ENCODE data around the gene MAMDC2.

MAMDC2 gene

DNA sequence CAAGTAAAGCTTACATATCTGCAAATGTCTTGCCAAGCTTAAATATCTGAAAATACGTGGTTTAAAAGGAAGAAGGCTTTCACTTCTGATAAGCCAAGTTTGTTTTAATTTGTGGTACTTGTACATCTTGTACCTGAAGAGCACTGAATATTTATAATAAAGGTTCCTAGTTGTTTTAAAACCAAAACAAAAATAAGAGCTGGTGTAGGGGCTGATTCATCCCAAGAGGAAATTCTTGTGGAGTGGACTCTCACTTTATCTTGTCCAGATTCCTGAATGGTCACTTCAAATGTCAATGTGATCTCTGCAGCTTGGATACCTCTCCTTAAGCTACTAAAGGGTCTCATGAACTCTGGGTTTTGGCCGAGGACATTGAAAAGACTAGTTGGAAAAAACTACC, 29.5 kb downstream of the MAMDC2 start:
- no peak for DNase-seq (ENCODE audit: low read depth, low spot score)
- TF ChIP-seq, protein P1, sequence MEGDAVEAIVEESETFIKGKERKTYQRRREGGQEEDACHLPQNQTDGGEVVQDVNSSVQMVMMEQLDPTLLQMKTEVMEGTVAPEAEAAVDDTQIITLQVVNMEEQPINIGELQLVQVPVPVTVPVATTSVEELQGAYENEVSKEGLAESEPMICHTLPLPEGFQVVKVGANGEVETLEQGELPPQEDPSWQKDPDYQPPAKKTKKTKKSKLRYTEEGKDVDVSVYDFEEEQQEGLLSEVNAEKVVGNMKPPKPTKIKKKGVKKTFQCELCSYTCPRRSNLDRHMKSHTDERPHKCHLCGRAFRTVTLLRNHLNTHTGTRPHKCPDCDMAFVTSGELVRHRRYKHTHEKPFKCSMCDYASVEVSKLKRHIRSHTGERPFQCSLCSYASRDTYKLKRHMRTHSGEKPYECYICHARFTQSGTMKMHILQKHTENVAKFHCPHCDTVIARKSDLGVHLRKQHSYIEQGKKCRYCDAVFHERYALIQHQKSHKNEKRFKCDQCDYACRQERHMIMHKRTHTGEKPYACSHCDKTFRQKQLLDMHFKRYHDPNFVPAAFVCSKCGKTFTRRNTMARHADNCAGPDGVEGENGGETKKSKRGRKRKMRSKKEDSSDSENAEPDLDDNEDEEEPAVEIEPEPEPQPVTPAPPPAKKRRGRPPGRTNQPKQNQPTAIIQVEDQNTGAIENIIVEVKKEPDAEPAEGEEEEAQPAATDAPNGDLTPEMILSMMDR (IDR thresholded peaks at IDR 0.05; ENCODE audit: insufficient read depth, low read length, missing control alignments), result no peak
- ChIA-PET CTCF (interaction anchor here (0.9 to 1.5 kb wide), 6 partner anchors 9 to 40 kb away, joined by 3 to 6 read pairs (median 4); no protein-coding TSS in a partner anchor), POLR2A (no interaction called here)
- no peak overlapping the region for H3K4me3 ChIP-seq (ENCODE audit: low read depth, low read length)

DNA sequence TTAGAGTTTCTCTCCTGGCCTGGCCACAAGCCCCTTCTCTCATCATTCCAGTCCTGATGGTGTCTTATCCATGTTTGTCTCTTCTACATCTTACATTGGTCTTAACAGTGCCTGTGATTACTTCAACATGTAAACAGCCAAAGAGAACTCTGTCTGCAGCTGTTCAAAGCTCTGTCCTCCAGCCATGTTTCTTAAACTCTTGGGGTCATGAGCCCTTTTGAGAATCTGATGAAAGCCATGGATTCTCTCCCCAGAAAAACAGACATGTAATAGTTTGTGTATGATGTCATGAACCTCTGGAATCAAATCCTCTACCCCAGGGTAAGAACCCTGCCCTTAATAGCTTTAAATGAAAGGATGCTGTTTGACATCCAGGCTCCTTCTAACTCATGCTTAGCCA, 30.1 kb downstream of the MAMDC2 start:
- CTCF ChIA-PET, result interaction anchor here (0.9 to 1.4 kb wide), 6 partner anchors 8 to 38 kb away, joined by 3 to 4 read pairs (median 3); no protein-coding TSS in a partner anchor
- POLR2A ChIA-PET, result interaction anchor here (0.5 kb wide), 1 partner anchor 890 kb away, joined by 5 read pairs; no protein-coding TSS in a partner anchor
- no peak for DNase-seq (ENCODE audit: low read depth, low spot score)
- TF ChIP-seq, protein P1 (IDR thresholded peaks at IDR 0.05; ENCODE audit: insufficient read depth, low read length, missing control alignments), result no peak
- H3K4me3 ChIP-seq (ENCODE audit: low read depth, low read length), result no peak overlapping the region

DNA sequence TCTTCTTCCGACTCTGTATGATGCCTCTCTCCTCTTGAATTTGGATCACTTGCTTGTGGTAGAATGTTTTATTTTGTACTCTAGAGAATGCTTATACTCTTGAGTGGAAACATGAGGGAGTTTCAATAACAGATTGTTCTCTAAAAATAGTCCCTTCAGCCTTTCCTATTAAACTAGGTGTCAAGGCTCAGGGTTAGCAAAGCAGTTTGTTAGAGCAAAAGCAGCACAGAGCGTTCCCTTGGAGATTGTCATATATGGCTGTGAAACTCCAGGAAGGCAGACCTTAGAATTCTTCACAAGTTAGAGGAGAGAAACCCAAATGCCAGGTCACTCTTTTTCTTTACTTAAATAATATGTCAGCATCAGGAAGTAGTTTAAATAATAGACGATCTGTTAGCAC, 33.0 kb downstream of the MAMDC2 start:
- TF ChIP-seq, protein P1 (IDR thresholded peaks at IDR 0.05; ENCODE audit: insufficient read depth, low read length, missing control alignments), result no peak
- DNase-seq (ENCODE audit: low read depth, low spot score), result no peak
- POLR2A ChIA-PET, result no interaction called here
- H3K4me3 ChIP-seq (ENCODE audit: low read depth, low read length), result no peak overlapping the region
- CTCF ChIA-PET, result no interaction called here

DNA sequence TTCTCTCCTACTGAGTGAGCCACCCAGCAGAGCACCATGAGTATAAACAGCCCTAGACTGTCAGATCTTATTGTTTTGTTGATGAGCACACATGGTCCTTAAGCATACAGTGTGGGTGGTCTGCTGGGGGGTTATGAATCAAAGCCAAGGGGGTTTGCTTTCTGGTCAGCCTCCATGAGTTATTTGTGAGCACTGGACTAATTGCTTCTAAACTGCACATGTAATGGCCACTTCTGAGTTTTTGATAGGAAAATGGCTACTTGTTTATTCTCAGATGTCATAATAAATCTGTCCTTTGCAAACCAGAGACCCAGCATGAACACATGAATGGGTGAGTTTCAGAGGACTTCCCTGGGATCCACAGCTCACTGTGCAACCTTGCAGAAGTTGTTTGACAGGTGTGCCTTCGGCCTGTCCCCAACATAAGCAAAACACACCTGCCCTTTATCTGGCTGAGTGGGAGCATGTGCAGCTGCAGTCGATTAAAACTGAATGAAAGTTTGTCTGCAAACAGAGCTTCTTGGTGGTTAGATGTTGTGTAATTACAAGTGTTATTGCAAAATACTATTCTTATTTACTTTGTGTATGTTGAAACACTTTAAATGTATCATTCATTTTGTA, 35.9 kb downstream of the MAMDC2 start:
- CTCF ChIA-PET, result interaction anchor here (1.1 to 10.6 kb wide), 2 partner anchors 14 to 32 kb away, joined by 4 to 79 read pairs; no protein-coding TSS in a partner anchor
- no peak overlapping the region for H3K4me3 ChIP-seq (ENCODE audit: low read depth, low read length)
- no peak for DNase-seq (ENCODE audit: low read depth, low spot score)
- POLR2A ChIA-PET, result no interaction called here
- TF ChIP-seq, protein P1 (IDR thresholded peaks at IDR 0.05; ENCODE audit: insufficient read depth, low read length, missing control alignments), result no peak

DNA sequence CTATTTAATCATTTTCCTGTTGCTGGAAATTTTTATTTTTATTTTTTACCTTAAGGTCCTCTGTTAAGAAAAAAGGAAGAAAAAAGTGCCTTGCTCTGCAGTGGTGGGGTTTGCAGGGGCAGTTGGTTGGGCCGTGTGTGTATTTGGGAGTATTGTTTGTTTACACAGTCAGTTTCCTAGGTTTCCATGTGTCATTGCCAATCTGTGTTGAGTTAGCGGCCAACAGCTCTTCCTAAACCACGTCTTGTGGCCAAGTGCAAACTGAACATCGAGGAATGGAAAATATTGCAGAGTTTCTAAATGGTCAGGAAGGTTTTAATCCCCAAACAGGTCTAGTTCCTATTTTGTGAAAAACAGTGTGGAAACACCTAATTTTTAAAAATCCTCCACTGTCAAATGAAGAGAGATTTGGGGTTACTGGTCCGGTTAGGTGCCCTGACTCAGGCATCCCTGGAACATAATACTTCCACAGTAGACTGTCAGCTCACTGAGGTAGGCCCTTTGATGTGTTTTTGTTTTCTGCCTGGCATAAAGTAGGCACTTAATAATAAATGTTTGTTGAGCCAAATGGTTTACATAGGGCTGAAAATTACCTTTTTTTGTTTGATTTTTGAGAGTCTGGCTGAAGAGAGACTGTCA, 37.0 kb downstream of the MAMDC2 start:
- POLR2A ChIA-PET, result no interaction called here
- no peak overlapping the region for H3K4me3 ChIP-seq (ENCODE audit: low read depth, low read length)
- no peak for DNase-seq (ENCODE audit: low read depth, low spot score)
- TF ChIP-seq, protein P1 (IDR thresholded peaks at IDR 0.05; ENCODE audit: insufficient read depth, low read length, missing control alignments), result no peak
- CTCF ChIA-PET, result interaction anchor here (1.1 to 10.6 kb wide), 2 partner anchors 13 to 31 kb away, joined by 4 to 79 read pairs; no protein-coding TSS in a partner anchor

DNA sequence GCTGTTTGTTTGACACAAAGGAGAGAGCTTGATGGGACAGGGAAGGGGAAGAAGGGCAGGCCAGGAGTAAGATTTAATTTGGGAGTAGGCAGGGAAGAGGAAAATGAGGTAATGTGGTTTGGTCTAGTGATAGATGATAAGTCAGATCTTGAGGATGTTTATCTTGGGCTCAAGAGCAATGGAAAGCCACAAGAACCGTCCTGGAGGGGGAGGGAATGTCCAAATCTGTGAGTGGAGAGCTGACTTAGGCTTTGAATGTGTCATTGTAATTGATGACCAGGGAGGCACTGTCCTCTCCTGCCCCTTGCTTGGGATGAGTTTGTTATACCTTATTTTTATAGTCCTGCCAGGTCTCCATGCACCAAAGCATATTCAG, 37.5 kb downstream of the MAMDC2 start:
- H3K4me3 ChIP-seq (ENCODE audit: low read depth, low read length), result no peak overlapping the region
- POLR2A ChIA-PET, result no interaction called here
- TF ChIP-seq, protein P1 (IDR thresholded peaks at IDR 0.05; ENCODE audit: insufficient read depth, low read length, missing control alignments), result no peak
- CTCF ChIA-PET, result interaction anchor here (10.6 kb wide), 1 partner anchor 31 kb away, joined by 79 read pairs; no protein-coding TSS in a partner anchor
- DNase-seq (ENCODE audit: low read depth, low spot score), result no peak

Measured in AG04449 (cell line).